GM11168 (cell line): Measurements from ENCODE around the gene PTGER1.
"Not testable (repeated sequence)": the region's sequence is repeated elsewhere in the genome, so short reads cannot be mapped to it uniquely, and the experiment has no call there.

Source experiments
- in situ Hi-C: fragments of 300-500 bp; cut with MboI; formaldehyde crosslinking; loops from one replicate; pipeline ENCODE4 v1.12.0; 2022; ENCODE audit warnings: low sequenced_read_pairs; ENCODE audit not compliant: unreplicated experiment

The PTGER1 gene

GRCh38 chr19:14476673-14477401, 1.7 kb upstream of the PTGER1 start:
- in situ Hi-C loops, result no loop called here

DNA sequence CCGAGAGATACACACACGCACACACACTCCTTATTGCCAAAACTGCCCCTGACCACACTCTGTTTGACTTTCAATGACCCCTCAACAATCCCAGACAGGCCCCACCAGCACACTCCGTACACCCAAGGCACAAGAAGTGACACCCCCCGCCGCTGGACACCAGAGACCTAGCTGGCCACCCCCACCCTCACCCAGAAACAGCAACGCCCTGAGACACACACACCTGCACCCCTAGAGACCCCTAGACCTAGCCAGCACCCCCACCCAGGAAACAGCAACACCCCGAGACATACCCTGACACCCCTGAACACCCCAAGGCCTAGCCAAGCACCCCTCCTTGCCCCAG, 1.1 kb upstream of the PTGER1 start:
- in situ Hi-C loops, result no loop called here

DNA sequence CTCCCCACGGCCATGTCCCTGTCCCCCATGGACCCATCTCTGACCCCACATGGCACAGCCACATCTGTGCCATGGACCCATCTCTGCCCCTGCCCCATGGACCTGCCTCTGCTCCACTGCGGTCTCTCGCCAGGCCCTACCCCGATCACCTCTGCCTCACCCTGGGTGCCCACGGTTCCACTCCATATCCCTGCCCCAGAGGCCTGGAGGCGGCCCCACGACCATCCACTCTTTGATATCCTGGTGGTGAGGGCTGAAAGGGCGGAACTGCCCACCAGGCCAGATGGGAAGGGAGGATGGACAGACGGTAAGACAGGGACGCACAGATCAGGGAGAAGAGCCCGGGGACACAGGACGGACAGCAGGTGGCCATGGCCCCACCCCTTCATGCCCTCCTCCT, 327 bp downstream of the PTGER1 start:
- in situ Hi-C loops, result no loop called here

DNA sequence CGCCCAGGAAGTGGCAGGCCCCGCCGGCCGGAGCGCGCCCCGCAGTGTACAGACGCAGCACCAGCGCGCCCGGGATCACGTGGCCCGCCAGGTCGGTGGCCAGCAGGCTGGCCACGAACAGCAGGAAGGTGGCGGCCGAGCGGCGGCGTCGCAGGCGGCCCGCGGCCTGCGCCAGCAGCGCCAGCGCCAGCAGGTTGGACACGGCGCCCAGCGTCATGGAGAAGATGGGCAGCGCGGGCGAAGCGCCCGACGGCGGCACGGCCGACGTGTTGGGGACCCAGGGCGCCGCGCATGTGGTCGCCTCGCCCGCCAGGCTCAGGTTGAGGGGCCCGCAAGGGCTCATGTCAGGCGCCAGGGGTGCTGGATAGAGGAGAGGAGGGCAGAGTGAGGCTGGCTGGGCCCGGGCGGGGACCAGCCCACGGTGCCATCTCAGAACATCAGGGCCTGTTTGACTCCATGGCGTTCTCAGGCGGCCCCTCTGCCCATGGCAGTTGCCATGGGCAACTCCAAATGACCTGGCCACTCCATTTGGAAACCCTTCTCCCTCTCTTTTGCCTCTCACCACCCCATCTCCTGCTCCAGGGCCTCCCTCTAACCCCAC, 1.1 kb downstream of the PTGER1 start:
- in situ Hi-C loops, result no loop called here

DNA sequence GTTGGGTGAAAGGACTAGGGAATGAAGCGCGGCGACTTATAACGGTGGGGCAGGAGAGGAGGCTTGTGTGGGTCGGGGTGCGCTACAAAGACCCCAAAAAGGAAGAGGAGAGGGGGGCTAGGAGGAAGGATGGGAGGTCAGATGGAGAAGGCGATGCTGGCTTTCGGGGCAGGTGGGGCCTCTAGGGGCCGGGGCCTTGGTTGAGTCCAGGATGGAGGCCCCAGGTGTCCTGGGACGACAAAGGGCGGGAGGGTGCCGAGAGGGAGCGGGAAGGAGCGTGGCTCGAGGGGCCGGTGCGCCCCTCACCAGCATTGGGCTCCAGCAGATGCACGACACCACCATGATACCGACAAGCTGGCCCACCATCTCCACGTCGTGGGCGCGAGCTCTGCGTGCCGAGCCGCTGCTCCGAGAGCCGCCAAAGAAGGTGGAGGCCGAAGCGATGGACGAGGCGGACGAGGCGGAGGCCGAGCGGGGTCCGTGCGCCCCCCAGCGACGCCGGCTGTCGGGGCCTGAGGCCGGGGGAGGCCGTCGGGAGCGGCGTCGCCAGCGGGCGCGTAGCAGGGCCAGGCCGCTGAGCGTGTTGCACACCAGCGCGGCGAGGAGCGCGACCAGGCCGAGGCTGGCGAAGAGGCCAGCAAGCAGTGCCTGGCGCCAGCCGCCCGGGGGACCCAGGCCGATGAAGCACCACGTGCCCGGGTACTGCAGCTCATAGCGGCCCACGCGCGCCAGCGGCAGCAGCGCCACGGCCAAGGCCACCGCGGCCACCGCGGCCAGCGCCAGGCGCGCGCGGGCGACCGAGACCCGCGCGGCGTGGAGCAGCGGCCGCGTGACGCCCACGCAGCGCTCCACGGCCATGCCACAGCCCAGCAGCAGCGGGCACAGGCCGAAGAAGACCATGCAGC, 1.8 kb downstream of the PTGER1 start:
- in situ Hi-C loops, result no loop called here

GRCh38 chr19:14472202-14472938, 2.8 kb downstream of the PTGER1 start:
- in situ Hi-C loops, result no loop called here

DNA sequence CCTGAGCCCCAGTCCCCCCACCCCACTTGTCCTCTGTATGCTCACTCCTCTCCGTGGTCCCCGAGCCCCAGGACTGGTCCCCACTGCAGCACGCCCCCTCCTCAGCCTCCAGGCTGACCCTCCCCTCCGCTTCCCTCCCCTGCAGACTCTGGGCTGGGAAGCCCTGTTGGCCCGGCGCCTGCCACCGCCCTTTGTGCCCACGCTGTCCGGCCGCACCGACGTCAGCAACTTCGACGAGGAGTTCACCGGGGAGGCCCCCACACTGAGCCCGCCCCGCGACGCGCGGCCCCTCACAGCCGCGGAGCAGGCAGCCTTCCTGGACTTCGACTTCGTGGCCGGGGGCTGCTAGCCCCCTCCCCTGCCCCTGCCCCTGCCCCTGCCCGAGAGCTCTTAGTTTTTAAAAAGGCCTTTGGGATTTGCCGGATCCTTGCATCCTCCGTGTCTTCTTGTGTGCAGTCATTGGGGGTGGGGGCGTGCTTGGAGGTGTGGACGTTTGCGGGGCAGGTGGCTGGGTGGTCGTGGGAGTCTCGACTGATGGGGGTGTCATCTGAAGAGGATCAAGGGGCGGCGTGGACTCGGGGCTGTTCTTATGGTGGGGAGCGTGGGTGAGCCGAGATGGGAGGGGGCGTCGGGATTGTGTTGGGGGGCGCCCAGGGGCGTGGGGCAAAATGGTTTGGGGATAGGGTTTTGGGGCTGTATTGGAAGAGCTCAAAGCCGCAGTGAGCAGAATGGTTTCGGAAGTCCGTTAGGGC, 3.5 kb downstream of the PTGER1 start:
- in situ Hi-C loops, result no loop called here

- in situ Hi-C loops, result no loop called here
Measured at GRCh38 chr19:14470031-14470876, 4.9 kb downstream of the PTGER1 start.

- in situ Hi-C loops, result no loop called here
Measured at GRCh38 chr19:14467816-14468215, 7.3 kb downstream of the PTGER1 start.

- in situ Hi-C loops, result no loop called here
Measured at GRCh38 chr19:14467391-14467790, 7.8 kb downstream of the PTGER1 start.

- in situ Hi-C loops, result no loop called here
Measured at GRCh38 chr19:14463747-14464146, 11.4 kb downstream of the PTGER1 start.

GRCh38 chr19:14462401-14462800, 12.8 kb downstream of the PTGER1 start:
- in situ Hi-C loops, result not testable (repeated sequence)

DNA sequence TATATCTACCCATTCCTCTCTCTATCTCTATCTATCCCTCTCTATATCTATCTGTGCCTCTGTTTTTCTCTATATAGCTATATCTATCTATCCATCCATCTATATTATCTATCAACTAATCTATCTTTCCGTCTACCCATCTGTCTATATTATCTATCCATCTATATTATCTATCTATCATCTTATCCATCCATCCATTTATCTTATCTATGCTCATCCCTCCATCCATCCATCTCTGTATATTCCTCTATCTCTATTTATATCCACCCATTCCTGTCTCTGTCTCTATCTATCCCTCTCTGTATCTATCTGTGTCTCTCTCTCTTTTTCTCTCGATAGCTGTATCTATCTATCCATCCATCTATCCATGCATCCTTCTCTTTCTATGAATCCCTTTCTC, 14.2 kb downstream of the PTGER1 start:
- in situ Hi-C loops, result no loop called here

DNA sequence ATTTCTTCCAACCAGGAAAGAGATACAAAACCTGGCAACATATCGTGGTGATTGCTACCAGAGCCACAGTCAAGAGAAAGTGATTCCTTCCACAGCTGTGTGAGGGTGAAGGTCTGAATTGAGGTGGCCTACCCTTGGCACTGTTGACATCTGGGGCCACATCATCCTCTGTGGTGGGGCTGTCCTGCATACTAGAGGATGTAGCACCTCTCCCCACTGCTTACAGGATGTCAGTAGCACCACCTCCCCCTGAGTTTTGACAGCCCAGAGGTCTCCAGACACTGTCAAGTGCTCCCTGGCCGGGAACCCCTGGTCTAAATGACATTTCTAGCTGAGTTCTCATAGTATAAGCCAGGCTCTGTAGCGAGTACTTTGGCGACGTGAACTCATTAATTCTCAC, 15.5 kb downstream of the PTGER1 start:
- in situ Hi-C loops, result no loop called here

DNA sequence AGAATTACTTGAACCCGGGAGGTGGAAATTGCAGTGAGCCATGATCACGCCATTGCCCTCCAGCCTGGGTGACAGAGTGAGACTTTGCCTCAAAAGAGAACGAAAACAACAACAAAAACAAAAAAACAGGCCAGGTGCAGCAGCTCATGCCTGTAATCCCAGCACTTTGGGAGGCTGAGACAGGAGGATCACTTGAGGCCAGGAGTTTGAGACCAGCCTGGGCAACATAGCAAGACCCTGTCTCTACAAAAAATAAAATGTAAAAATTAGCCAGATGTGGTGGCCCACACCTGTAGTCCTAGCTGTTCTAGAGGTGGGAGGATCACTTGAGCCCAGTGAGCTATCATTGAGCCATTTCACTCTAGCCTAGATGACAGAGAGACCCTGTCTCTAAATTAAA, 22.9 kb downstream of the PTGER1 start:
- in situ Hi-C loops, result not testable (repeated sequence)

GRCh38 chr19:14450876-14451275, 24.3 kb downstream of the PTGER1 start:
- in situ Hi-C loops, result no loop called here

DNA sequence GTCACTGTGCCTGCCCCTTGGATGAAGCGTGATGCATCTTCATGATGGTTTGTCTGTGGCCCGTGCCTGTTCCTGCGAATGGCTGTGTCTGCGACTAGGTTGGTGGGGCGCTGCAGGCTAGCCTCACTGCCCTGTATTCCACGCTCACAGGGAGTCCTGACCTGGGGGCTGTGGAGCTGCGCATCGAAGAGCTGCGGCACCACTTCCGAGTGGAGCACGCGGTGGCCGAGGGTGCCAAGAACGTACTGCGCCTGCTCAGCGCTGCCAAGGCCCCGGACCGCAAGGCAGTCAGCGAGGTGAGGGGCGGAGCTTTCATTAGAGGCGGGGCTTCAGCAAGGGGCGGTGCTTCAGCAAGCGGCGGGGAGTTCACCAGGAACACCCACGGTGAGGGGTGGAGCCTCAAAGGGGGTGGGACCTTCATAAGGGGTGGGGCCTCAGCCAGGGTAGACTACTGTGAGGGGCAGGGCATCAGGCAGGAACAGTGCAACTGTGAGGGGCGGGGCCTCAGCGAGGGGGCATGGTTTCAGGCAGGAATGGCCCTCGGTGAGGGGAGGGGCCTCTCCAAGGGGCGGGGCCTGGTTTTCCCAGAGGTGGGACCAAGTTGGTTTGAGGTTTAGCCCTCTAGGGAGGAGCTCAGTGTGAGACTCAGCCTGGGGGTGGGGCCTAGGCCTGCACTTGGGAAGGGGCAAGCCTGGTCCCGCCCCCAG, 24.8 kb downstream of the PTGER1 start:
- in situ Hi-C loops, result no loop called here

- in situ Hi-C loops, result no loop called here
Measured at GRCh38 chr19:14449321-14449720, 25.8 kb downstream of the PTGER1 start.
